ENCODE measurements around the gene PDE10A.
"Not testable (repeated sequence)": the region's sequence is repeated elsewhere in the genome, so short reads cannot be mapped to it uniquely, and the experiment has no call there.

DNA sequence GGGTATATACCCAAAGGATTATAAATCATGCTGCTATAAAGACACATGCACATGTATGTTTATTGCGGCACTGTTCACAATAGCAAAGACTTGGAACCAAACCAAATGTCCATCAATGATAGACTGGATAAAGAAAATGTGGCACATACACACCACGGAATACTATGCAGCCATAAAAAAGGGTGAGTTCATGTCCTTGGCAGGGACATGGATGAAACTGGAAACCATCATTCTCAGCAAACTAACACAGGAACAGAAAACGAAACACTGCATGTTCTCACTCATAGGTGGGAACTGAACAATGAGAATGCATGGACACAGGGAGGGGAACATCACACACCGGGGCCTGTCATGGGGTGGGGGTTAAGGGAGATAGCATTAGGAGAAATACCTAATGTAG is 70.1 kb downstream of the PDE10A start:
- TF ChIP-seq, protein P1, sequence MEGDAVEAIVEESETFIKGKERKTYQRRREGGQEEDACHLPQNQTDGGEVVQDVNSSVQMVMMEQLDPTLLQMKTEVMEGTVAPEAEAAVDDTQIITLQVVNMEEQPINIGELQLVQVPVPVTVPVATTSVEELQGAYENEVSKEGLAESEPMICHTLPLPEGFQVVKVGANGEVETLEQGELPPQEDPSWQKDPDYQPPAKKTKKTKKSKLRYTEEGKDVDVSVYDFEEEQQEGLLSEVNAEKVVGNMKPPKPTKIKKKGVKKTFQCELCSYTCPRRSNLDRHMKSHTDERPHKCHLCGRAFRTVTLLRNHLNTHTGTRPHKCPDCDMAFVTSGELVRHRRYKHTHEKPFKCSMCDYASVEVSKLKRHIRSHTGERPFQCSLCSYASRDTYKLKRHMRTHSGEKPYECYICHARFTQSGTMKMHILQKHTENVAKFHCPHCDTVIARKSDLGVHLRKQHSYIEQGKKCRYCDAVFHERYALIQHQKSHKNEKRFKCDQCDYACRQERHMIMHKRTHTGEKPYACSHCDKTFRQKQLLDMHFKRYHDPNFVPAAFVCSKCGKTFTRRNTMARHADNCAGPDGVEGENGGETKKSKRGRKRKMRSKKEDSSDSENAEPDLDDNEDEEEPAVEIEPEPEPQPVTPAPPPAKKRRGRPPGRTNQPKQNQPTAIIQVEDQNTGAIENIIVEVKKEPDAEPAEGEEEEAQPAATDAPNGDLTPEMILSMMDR (conservative IDR thresholded peaks at IDR 0.05 in 1 of 2, IDR thresholded peaks at IDR 0.05 in 1 of 2; ENCODE audit: extremely low read depth in 1 of 2, insufficient read depth in 1 of 2, low read depth in 1 of 2, low read length in 2 of 2): not testable (repeated sequence)
- TF ChIP-seq EZH2 (IDR thresholded peaks at IDR 0.05; ENCODE audit: borderline replicate concordance, low read length): not testable (repeated sequence)
